ENCODE data around the gene LAMTOR2.
"Not testable (repeated sequence)": the region's sequence is repeated elsewhere in the genome, so short reads cannot be mapped to it uniquely, and the experiment has no call there.

LAMTOR2 gene

GRCh38 chr1:156021954-156022353 is 32.6 kb upstream of the LAMTOR2 start:
- Histone ChIP-seq H3K4me3 (ENCODE audit: low read depth in 1 of 2, low read length in 2 of 2) (no peak overlapping the region), H3K27me3 (ENCODE audit: control insufficient read depth in 1 of 2, insufficient read depth in 2 of 2, low read length in 2 of 2) (no peaks in the 10 kb centered on the region), H3K27ac (ENCODE audit: low read depth, low read length) (no peak overlapping the region), H3K9ac (ENCODE audit: low read depth in 1 of 2, low read length in 2 of 2) (no peak overlapping the region), H3K4me1 (ENCODE audit: control insufficient read depth in 1 of 2, insufficient read depth in 2 of 2, low read length in 2 of 2) (peaks cover 12 to 26% of the 10 kb centered on the region in 2 donors), H3K9me3 (ENCODE audit: control insufficient read depth in 1 of 2, low read length in 2 of 2) (no peaks in the 10 kb centered on the region), H3K36me3 (ENCODE audit: control insufficient read depth in 1 of 2, insufficient read depth in 2 of 2, low read length in 2 of 2) (peaks cover 4 to 9% of the 10 kb centered on the region in 2 donors)

GRCh38 chr1:156024801-156025200 is 29.8 kb upstream of the LAMTOR2 start:
- H3K27me3 ChIP-seq (ENCODE audit: control insufficient read depth in 1 of 2, insufficient read depth in 2 of 2, low read length in 2 of 2), result no peaks in the 10 kb centered on the region
- no peaks in the 10 kb centered on the region for H3K36me3 ChIP-seq (ENCODE audit: control insufficient read depth in 1 of 2, insufficient read depth in 2 of 2, low read length in 2 of 2)
- H3K9me3 ChIP-seq (ENCODE audit: control insufficient read depth in 1 of 2, low read length in 2 of 2), result no peaks in the 10 kb centered on the region
- H3K4me1 ChIP-seq (ENCODE audit: control insufficient read depth in 1 of 2, insufficient read depth in 2 of 2, low read length in 2 of 2), result peaks cover 9 to 19% of the 10 kb centered on the region in 2 donors
- no peak overlapping the region for H3K4me3 ChIP-seq (ENCODE audit: low read depth in 1 of 2, low read length in 2 of 2)
- no peak overlapping the region for H3K9ac ChIP-seq (ENCODE audit: low read depth in 1 of 2, low read length in 2 of 2)
- no peak overlapping the region for H3K27ac ChIP-seq (ENCODE audit: low read depth, low read length)

- Histone ChIP-seq H3K4me1 (ENCODE audit: control insufficient read depth in 1 of 2, insufficient read depth in 2 of 2, low read length in 2 of 2) (peaks cover 4 to 12% of the 10 kb centered on the region in 2 donors), H3K27me3 (ENCODE audit: control insufficient read depth in 1 of 2, insufficient read depth in 2 of 2, low read length in 2 of 2) (no peaks in the 10 kb centered on the region), H3K27ac (ENCODE audit: low read depth, low read length) (no peak overlapping the region), H3K9ac (ENCODE audit: low read depth in 1 of 2, low read length in 2 of 2) (no peak overlapping the region), H3K36me3 (ENCODE audit: control insufficient read depth in 1 of 2, insufficient read depth in 2 of 2, low read length in 2 of 2) (no peaks in the 10 kb centered on the region), H3K9me3 (ENCODE audit: control insufficient read depth in 1 of 2, low read length in 2 of 2) (no peaks in the 10 kb centered on the region), H3K4me3 (ENCODE audit: low read depth in 1 of 2, low read length in 2 of 2) (peak overlapping the region; percentile 10 to 21)
Measured at GRCh38 chr1:156025876-156026275, 28.7 kb upstream of the LAMTOR2 start.

- Histone ChIP-seq H3K27me3 (ENCODE audit: control insufficient read depth in 1 of 2, insufficient read depth in 2 of 2, low read length in 2 of 2) (no peaks in the 10 kb centered on the region), H3K4me1 (ENCODE audit: control insufficient read depth in 1 of 2, insufficient read depth in 2 of 2, low read length in 2 of 2) (peaks cover 4 to 9% of the 10 kb centered on the region in 2 donors), H3K27ac (ENCODE audit: low read depth, low read length) (no peak overlapping the region), H3K4me3 (ENCODE audit: low read depth in 1 of 2, low read length in 2 of 2) (no peak overlapping the region), H3K9ac (ENCODE audit: low read depth in 1 of 2, low read length in 2 of 2) (no peak overlapping the region), H3K36me3 (ENCODE audit: control insufficient read depth in 1 of 2, insufficient read depth in 2 of 2, low read length in 2 of 2) (no peaks in the 10 kb centered on the region), H3K9me3 (ENCODE audit: control insufficient read depth in 1 of 2, low read length in 2 of 2) (no peaks in the 10 kb centered on the region)
Measured at GRCh38 chr1:156026588-156026987, 28.0 kb upstream of the LAMTOR2 start.

GRCh38 chr1:156033011-156033410 is 21.6 kb upstream of the LAMTOR2 start:
- Histone ChIP-seq H3K27ac (ENCODE audit: low read depth, low read length) (no peak overlapping the region), H3K9ac (ENCODE audit: low read depth in 1 of 2, low read length in 2 of 2) (no peak overlapping the region), H3K36me3 (ENCODE audit: control insufficient read depth in 1 of 2, insufficient read depth in 2 of 2, low read length in 2 of 2) (peaks cover 0 to 15% of the 10 kb centered on the region in 2 donors), H3K9me3 (ENCODE audit: control insufficient read depth in 1 of 2, low read length in 2 of 2) (no peaks in the 10 kb centered on the region), H3K4me3 (ENCODE audit: low read depth in 1 of 2, low read length in 2 of 2) (no peak overlapping the region), H3K27me3 (ENCODE audit: control insufficient read depth in 1 of 2, insufficient read depth in 2 of 2, low read length in 2 of 2) (no peaks in the 10 kb centered on the region), H3K4me1 (ENCODE audit: control insufficient read depth in 1 of 2, insufficient read depth in 2 of 2, low read length in 2 of 2) (no peaks in the 10 kb centered on the region)

- not testable (repeated sequence) for H3K27ac ChIP-seq (ENCODE audit: low read depth, low read length); H3K9ac ChIP-seq (ENCODE audit: low read depth in 1 of 2, low read length in 2 of 2); H3K4me1 ChIP-seq (ENCODE audit: control insufficient read depth in 1 of 2, insufficient read depth in 2 of 2, low read length in 2 of 2); H3K9me3 ChIP-seq (ENCODE audit: control insufficient read depth in 1 of 2, low read length in 2 of 2); H3K4me3 ChIP-seq (ENCODE audit: low read depth in 1 of 2, low read length in 2 of 2); H3K27me3 ChIP-seq (ENCODE audit: control insufficient read depth in 1 of 2, insufficient read depth in 2 of 2, low read length in 2 of 2)
- peaks cover 0 to 15% of the 10 kb centered on the region in 2 donors for H3K36me3 ChIP-seq (ENCODE audit: control insufficient read depth in 1 of 2, insufficient read depth in 2 of 2, low read length in 2 of 2)
Measured at GRCh38 chr1:156034991-156035390, 19.6 kb upstream of the LAMTOR2 start.

GRCh38 chr1:156042828-156043227 is 11.8 kb upstream of the LAMTOR2 start:
- Histone ChIP-seq H3K4me1 (ENCODE audit: control insufficient read depth in 1 of 2, insufficient read depth in 2 of 2, low read length in 2 of 2) (no peaks in the 10 kb centered on the region), H3K9me3 (ENCODE audit: control insufficient read depth in 1 of 2, low read length in 2 of 2) (no peaks in the 10 kb centered on the region), H3K36me3 (ENCODE audit: control insufficient read depth in 1 of 2, insufficient read depth in 2 of 2, low read length in 2 of 2) (peaks cover 0 to 32% of the 10 kb centered on the region in 2 donors), H3K9ac (ENCODE audit: low read depth in 1 of 2, low read length in 2 of 2) (no peak overlapping the region), H3K27ac (ENCODE audit: low read depth, low read length) (no peak overlapping the region), H3K27me3 (ENCODE audit: control insufficient read depth in 1 of 2, insufficient read depth in 2 of 2, low read length in 2 of 2) (no peaks in the 10 kb centered on the region), H3K4me3 (ENCODE audit: low read depth in 1 of 2, low read length in 2 of 2) (no peak overlapping the region)

GRCh38 chr1:156045076-156045475 is 9.5 kb upstream of the LAMTOR2 start:
- H3K27me3 ChIP-seq (ENCODE audit: control insufficient read depth in 1 of 2, insufficient read depth in 2 of 2, low read length in 2 of 2), result no peaks in the 10 kb centered on the region
- H3K36me3 ChIP-seq (ENCODE audit: control insufficient read depth in 1 of 2, insufficient read depth in 2 of 2, low read length in 2 of 2), result peaks cover 7 to 54% of the 10 kb centered on the region in 2 donors
- no peak overlapping the region for H3K9ac ChIP-seq (ENCODE audit: low read depth in 1 of 2, low read length in 2 of 2)
- no peaks in the 10 kb centered on the region for H3K9me3 ChIP-seq (ENCODE audit: control insufficient read depth in 1 of 2, low read length in 2 of 2)
- no peak overlapping the region for H3K4me3 ChIP-seq (ENCODE audit: low read depth in 1 of 2, low read length in 2 of 2)
- no peak overlapping the region for H3K27ac ChIP-seq (ENCODE audit: low read depth, low read length)
- H3K4me1 ChIP-seq (ENCODE audit: control insufficient read depth in 1 of 2, insufficient read depth in 2 of 2, low read length in 2 of 2), result no peaks in the 10 kb centered on the region

- no peak overlapping the region for H3K9ac ChIP-seq (ENCODE audit: low read depth in 1 of 2, low read length in 2 of 2)
- no peak overlapping the region for H3K27ac ChIP-seq (ENCODE audit: low read depth, low read length)
- H3K36me3 ChIP-seq (ENCODE audit: control insufficient read depth in 1 of 2, insufficient read depth in 2 of 2, low read length in 2 of 2), result peaks cover 7 to 32% of the 10 kb centered on the region in 2 donors
- H3K9me3 ChIP-seq (ENCODE audit: control insufficient read depth in 1 of 2, low read length in 2 of 2), result no peaks in the 10 kb centered on the region
- H3K4me3 ChIP-seq (ENCODE audit: low read depth in 1 of 2, low read length in 2 of 2), result no peak overlapping the region
- no peaks in the 10 kb centered on the region for H3K27me3 ChIP-seq (ENCODE audit: control insufficient read depth in 1 of 2, insufficient read depth in 2 of 2, low read length in 2 of 2)
- peaks cover 0 to 6% of the 10 kb centered on the region in 2 donors for H3K4me1 ChIP-seq (ENCODE audit: control insufficient read depth in 1 of 2, insufficient read depth in 2 of 2, low read length in 2 of 2)
Measured at GRCh38 chr1:156048663-156049258, 5.8 kb upstream of the LAMTOR2 start.

- H3K4me1 ChIP-seq (ENCODE audit: control insufficient read depth in 1 of 2, insufficient read depth in 2 of 2, low read length in 2 of 2), result peaks cover 2 to 11% of the 10 kb centered on the region in 2 donors
- H3K9me3 ChIP-seq (ENCODE audit: control insufficient read depth in 1 of 2, low read length in 2 of 2), result no peaks in the 10 kb centered on the region
- H3K4me3 ChIP-seq (ENCODE audit: low read depth in 1 of 2, low read length in 2 of 2), result no peak overlapping the region
- peaks cover 7 to 27% of the 10 kb centered on the region in 2 donors for H3K36me3 ChIP-seq (ENCODE audit: control insufficient read depth in 1 of 2, insufficient read depth in 2 of 2, low read length in 2 of 2)
- no peak overlapping the region for H3K27ac ChIP-seq (ENCODE audit: low read depth, low read length)
- no peak overlapping the region for H3K9ac ChIP-seq (ENCODE audit: low read depth in 1 of 2, low read length in 2 of 2)
- no peaks in the 10 kb centered on the region for H3K27me3 ChIP-seq (ENCODE audit: control insufficient read depth in 1 of 2, insufficient read depth in 2 of 2, low read length in 2 of 2)
Measured at GRCh38 chr1:156050376-156050775, 4.2 kb upstream of the LAMTOR2 start.
